ENCODE data around the gene DMBX1.

- TF ChIP-seq CTCF (IDR thresholded peaks at IDR 0.05) (no peak), EP300 (IDR thresholded peaks at IDR 0.05; ENCODE audit: low read depth) (no peak), POLR2A (IDR thresholded peaks at IDR 0.05) (no peak), POLR2AphosphoS5 (IDR thresholded peaks at IDR 0.05) (no peak)
These were observed 42.0 kb upstream of the DMBX1 start for GRCh38 chr1:46447499-46448108.
